Progenitor cell of endocrine pancreas (in vitro differentiated cells): Measurements from ENCODE around the gene ADISSP. TPM values are rescaled to one million over a fixed set of nuclear protein-coding genes. Genes with fewer than 3 reads are reported as not detected.

Experiments used
- DNase-seq: peaks from one replicate; pipeline ENCODE4 v3.0.0; 2021; ENCODE audit warnings: low spot score; ENCODE audit not compliant: unreplicated experiment
- H3K27ac Mint-ChIP-seq: 2 replicates; pipeline ENCODE4 v1.8.0; 2021; ENCODE audit warnings: mild to moderate bottlenecking, moderate library complexity, mixed read lengths
- H3K27me3 Mint-ChIP-seq: 2 replicates; pipeline ENCODE4 v1.8.0; 2021; ENCODE audit warnings: mixed read lengths
- H3K36me3 Mint-ChIP-seq: 2 replicates; pipeline ENCODE4 v1.8.0; 2022; ENCODE audit warnings: mixed read lengths; ENCODE audit not compliant: insufficient read depth
- H3K4me1 Mint-ChIP-seq: 2 replicates; pipeline ENCODE4 v1.8.0; 2021; ENCODE audit warnings: low read depth, mixed read lengths
- H3K4me3 Mint-ChIP-seq: 2 replicates; pipeline ENCODE4 v1.8.0; 2021; ENCODE audit warnings: low read depth, mild to moderate bottlenecking, moderate library complexity, mixed read lengths
- H3K9me3 Mint-ChIP-seq: 2 replicates; pipeline ENCODE4 v1.8.0; 2021; ENCODE audit warnings: low read depth, mixed read lengths
- total RNA-seq: library from RNA; stranded (reverse); gene quantifications from 2 replicates; pipeline ENCODE4 v1.2.1, GENCODE V29; 2021
- TF ChIP-seq, protein P1 (sequence below): fragments of 200-600 bp; sonication (generic); IDR thresholded peaks from one replicate; pipeline ENCODE4 v1.5.0; 2021; ENCODE audit warnings: antibody characterized with exemption, mild to moderate bottlenecking; ENCODE audit not compliant: unreplicated experiment

Gene ADISSP
- total RNA-seq, 1 donor from 2014 or later: 18.9 TPM

DNA sequence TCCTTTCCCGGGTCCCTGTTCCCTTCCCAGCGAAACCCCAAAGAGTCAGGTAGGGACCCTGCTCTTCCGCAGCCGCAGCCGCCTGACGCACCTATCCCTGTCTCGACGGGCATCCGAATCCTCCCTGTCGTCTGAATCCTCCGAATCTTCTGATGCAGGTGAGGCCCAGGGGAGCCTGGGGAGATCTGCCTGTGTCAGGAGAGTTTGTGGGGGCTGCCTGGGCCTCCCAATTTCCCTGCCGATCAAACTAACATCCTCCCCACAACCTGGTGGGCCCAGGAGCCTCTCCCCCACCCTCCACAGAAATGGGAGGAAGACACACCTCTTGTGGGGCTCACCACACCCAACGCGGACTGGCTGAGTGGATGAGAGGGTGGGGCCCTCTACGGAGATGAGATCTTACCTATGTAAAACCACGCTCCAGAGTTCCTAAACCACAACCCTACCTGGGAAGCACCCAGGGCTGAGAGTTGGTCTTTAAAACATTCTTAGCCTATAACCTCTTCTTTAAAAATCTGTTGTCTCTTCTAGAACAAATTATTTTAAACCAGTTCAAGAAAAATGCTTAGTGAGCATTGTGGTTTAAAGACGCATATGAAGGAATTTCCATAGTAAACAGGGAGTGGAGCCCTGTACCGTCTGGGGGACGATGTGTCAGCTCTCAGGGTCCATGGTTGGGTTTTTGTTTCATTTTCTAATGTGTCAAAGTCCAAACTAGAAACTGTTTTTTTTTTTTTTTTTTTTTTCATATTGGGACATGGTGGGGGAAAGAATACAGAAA is 30.2 kb upstream of the ADISSP start:
- Mint-ChIP-seq H3K27ac (no peak overlapping the region), H3K27me3 (no peaks in the 10 kb centered on the region), H3K9me3 (no peaks in the 10 kb centered on the region), H3K36me3 (peaks cover 5% of the 10 kb centered on the region), H3K4me1 (peaks cover 35% of the 10 kb centered on the region), H3K4me3 (peak overlapping the region; percentile 74)
- TF ChIP-seq, protein P1, sequence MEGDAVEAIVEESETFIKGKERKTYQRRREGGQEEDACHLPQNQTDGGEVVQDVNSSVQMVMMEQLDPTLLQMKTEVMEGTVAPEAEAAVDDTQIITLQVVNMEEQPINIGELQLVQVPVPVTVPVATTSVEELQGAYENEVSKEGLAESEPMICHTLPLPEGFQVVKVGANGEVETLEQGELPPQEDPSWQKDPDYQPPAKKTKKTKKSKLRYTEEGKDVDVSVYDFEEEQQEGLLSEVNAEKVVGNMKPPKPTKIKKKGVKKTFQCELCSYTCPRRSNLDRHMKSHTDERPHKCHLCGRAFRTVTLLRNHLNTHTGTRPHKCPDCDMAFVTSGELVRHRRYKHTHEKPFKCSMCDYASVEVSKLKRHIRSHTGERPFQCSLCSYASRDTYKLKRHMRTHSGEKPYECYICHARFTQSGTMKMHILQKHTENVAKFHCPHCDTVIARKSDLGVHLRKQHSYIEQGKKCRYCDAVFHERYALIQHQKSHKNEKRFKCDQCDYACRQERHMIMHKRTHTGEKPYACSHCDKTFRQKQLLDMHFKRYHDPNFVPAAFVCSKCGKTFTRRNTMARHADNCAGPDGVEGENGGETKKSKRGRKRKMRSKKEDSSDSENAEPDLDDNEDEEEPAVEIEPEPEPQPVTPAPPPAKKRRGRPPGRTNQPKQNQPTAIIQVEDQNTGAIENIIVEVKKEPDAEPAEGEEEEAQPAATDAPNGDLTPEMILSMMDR: no peak
- DNase-seq: no peak

DNA sequence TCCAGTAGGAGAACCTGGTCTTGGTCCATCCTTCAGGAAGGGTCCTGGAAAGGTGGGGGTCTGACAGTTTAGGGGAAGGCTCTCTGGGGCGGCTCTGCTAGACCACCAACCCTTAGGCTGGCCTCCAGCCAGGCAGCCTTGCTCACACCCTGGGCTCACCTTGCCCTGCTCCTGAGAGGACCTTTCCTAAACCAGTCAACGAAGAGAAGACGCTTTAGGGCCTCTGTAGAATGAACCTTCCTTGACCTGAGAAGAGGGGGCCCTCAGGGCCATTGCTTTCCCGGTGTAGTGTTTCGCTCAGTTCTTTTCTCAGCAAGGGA is 29.6 kb upstream of the ADISSP start:
- DNase-seq: no peak
- no peaks in the 10 kb centered on the region for H3K9me3 Mint-ChIP-seq
- H3K4me3 Mint-ChIP-seq: peak overlapping the region; percentile 74
- H3K27me3 Mint-ChIP-seq: no peaks in the 10 kb centered on the region
- TF ChIP-seq, protein P1: no peak
- no peaks in the 10 kb centered on the region for H3K36me3 Mint-ChIP-seq
- H3K4me1 Mint-ChIP-seq: peaks cover 35% of the 10 kb centered on the region
- no peak overlapping the region for H3K27ac Mint-ChIP-seq

DNA sequence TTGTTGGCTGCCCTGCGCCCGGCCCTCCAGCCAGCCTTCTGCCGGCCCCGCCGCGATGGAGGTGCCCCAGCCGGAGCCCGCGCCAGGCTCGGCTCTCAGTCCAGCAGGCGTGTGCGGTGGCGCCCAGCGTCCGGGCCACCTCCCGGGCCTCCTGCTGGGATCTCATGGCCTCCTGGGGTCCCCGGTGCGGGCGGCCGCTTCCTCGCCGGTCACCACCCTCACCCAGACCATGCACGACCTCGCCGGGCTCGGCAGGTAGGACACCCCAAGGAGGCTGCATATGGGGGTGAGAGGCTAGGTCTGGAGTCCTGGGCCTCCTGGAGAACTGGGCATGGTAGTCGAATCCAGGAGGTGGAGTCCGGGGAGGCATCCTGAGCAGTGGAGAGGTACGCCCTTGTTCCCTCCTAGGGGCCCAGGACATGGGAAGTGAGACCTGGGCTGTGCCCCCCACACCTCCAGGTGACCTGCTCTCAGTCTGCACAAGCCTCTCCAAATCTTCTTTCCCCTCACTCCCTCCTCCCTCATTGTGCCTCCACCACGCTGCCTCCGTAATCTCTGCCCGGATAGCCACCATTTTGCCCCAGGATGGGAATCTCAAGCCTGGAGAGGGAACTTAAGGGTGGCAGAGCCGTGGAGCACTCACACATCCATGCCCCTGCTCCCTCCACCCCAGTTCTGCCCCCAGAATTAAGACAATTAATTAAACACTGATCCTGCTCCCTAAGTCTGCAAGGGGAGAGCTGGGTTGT is 29.1 kb upstream of the ADISSP start:
- no peaks in the 10 kb centered on the region for H3K9me3 Mint-ChIP-seq
- DNase-seq: no peak
- TF ChIP-seq, protein P1: no peak
- H3K4me3 Mint-ChIP-seq: peak overlapping the region; percentile 74
- H3K27me3 Mint-ChIP-seq: no peaks in the 10 kb centered on the region
- no peaks in the 10 kb centered on the region for H3K36me3 Mint-ChIP-seq
- no peak overlapping the region for H3K27ac Mint-ChIP-seq
- peaks cover 35% of the 10 kb centered on the region for H3K4me1 Mint-ChIP-seq

DNA sequence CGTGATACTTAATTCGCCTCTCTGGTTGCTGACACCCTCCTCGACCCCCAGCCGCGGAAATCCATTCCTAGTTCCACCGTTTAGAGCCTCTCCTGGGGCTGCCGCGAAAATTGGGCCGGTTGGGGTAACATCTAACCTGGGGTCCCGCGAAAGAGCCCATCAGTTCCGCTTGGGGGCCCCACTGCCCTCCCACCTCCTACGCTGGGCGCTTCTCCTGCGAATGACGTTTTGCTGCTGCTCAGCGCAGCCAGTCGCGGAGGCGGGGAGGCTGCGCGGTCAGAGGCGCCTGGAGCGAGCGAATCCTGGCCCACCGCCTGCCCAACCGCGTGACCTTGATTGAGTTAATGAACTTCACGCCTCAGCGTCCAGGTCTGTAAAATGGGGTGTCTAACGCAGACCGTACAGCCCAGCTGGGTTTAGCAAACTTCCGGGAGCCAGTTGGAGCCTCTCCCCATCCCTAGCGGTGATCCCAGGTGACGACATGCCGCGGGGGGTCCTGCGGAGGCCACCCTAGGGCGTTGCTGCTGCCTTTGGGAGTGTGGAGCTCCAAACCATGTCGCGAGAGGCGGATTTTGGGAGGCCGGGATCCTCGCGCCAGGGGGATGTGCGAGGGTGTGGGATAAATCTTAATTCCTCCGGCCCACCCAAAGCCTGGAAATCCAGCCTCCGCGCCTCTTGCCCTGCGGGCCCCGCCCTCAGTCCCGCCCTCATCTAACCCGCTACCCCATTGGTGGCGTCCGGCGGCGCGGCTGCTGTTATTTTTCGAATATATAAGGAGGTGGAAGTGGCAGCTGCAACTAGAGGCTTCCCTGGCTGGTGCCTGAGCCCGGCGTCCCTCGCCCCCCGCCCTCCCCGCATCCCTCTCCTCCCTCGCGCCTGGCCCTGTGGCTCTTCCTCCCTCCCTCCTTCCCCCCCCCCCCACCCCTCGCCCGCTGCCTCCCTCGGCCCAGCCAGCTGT is 28.2 kb upstream of the ADISSP start, which contains the start of gene CDC25B:
Gene CDC25B, plus strand, starts transcription at position 800 of the 958 bp plus-strand sequence. CDS start 222 bp downstream, outside the sequence.
- Mint-ChIP-seq H3K4me1 (peaks cover 35% of the 10 kb centered on the region), H3K36me3 (no peaks in the 10 kb centered on the region)
- TF ChIP-seq, protein P1: peak; percentile 54

More for the DNA sequence above, 28.2 kb upstream of the ADISSP start, which contains the start of gene CDC25B:
- Mint-ChIP-seq H3K4me3 (peak within 1 kb of the TSS; percentile 84), H3K27me3 (no peaks in the 10 kb centered on the region), H3K27ac (peak within 1 kb of the TSS; percentile 93), H3K9me3 (no peaks in the 10 kb centered on the region)
- DNase-seq: peak; percentile 75
